Neutrophil (primary cell): ENCODE measurements around the gene VWDE.

Experiments
- H3K27ac ChIP-seq: fragments of 200-600 bp; sonication (generic); 2 replicates; pipeline ENCODE4 v1.5.1; 2016; ENCODE audit warnings: mild to moderate bottlenecking, moderate library complexity
- H3K27me3 ChIP-seq: fragments of 200-600 bp; sonication (generic); 2 replicates; pipeline ENCODE4 v1.6.0; 2016; ENCODE audit warnings: mild to moderate bottlenecking
- H3K36me3 ChIP-seq: fragments of 200-600 bp; sonication (generic); 2 replicates; pipeline ENCODE4 v1.5.1; 2017
- H3K4me1 ChIP-seq, 2 experiments: fragments of 200-600 bp in 1 of 2; sonication (generic) in 1 of 2; 1 replicate in 1 of 2; 2 replicates in 1 of 2; pipeline versions ENCODE4 v1.5.1 to v1.6.1; 2013 to 2016; ENCODE audit warnings: low read depth in 1 of 2, low read length in 1 of 2, mild to moderate bottlenecking in 1 of 2, moderate library complexity in 1 of 2; ENCODE audit not compliant: control insufficient read depth in 1 of 2, insufficient read depth in 1 of 2
- H3K4me3 ChIP-seq, 2 experiments: fragments of 200-600 bp in 1 of 2; sonication (generic) in 1 of 2; 1 replicate in 1 of 2; 2 replicates in 1 of 2; pipeline ENCODE4 v1.5.1; 2013 to 2016; ENCODE audit warnings: low read depth in 1 of 2, low read length in 1 of 2, mild to moderate bottlenecking in 1 of 2, moderate library complexity in 1 of 2
- H3K9me3 ChIP-seq: fragments of 200-600 bp; sonication (generic); 2 replicates; pipeline ENCODE4 v1.5.1; 2016
- TF ChIP-seq, protein P1 (sequence below): fragments of 200-600 bp; sonication (generic); IDR thresholded peaks from 2 replicates; pipeline ENCODE4 v1.5.1; 2016; ENCODE audit warnings: antibody characterized with exemption

VWDE gene

GRCh38 chr7:12370249-12370648 is 33.4 kb downstream of the VWDE start:
- H3K4me1 ChIP-seq = no peaks in the 10 kb centered on the region
- H3K36me3 ChIP-seq = no peaks in the 10 kb centered on the region
- TF ChIP-seq, protein P1, sequence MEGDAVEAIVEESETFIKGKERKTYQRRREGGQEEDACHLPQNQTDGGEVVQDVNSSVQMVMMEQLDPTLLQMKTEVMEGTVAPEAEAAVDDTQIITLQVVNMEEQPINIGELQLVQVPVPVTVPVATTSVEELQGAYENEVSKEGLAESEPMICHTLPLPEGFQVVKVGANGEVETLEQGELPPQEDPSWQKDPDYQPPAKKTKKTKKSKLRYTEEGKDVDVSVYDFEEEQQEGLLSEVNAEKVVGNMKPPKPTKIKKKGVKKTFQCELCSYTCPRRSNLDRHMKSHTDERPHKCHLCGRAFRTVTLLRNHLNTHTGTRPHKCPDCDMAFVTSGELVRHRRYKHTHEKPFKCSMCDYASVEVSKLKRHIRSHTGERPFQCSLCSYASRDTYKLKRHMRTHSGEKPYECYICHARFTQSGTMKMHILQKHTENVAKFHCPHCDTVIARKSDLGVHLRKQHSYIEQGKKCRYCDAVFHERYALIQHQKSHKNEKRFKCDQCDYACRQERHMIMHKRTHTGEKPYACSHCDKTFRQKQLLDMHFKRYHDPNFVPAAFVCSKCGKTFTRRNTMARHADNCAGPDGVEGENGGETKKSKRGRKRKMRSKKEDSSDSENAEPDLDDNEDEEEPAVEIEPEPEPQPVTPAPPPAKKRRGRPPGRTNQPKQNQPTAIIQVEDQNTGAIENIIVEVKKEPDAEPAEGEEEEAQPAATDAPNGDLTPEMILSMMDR = no peak
- H3K27ac ChIP-seq = no peak overlapping the region
- no peak overlapping the region for H3K4me3 ChIP-seq
- H3K9me3 ChIP-seq = no peaks in the 10 kb centered on the region
- H3K27me3 ChIP-seq = no peaks in the 10 kb centered on the region

DNA sequence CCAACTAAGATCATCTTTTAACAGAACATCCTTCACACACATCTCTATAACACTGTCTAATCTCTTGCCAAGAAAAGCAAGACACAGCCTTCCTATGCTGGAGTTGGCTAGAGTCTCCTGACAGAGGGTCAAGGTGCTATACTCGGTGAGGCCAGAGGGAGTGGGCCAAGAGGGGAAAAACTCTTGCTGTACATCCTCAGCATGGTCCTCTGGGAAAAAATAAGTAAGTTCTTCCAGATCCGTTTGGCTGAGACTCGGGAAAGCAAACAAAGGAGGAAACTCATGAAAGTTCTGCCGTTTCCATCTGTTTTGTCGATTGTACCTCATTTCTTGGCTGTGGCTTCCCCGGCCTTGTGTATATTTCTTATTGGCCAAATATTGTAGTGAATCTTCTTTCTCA is 33.9 kb downstream of the VWDE start:
- no peak overlapping the region for H3K27ac ChIP-seq
- H3K36me3 ChIP-seq = no peaks in the 10 kb centered on the region
- H3K4me1 ChIP-seq = no peaks in the 10 kb centered on the region
- no peak overlapping the region for H3K4me3 ChIP-seq
- TF ChIP-seq, protein P1 = no peak
- H3K27me3 ChIP-seq = no peaks in the 10 kb centered on the region
- H3K9me3 ChIP-seq = no peaks in the 10 kb centered on the region

- TF ChIP-seq, protein P1 = no peak
Observed at GRCh38 chr7:12369072-12369471, 34.6 kb downstream of the VWDE start.

GRCh38 chr7:12360948-12361347 is 42.7 kb downstream of the VWDE start:
- no peaks in the 10 kb centered on the region for H3K4me1 ChIP-seq
- no peak overlapping the region for H3K27ac ChIP-seq
- H3K9me3 ChIP-seq = no peaks in the 10 kb centered on the region
- H3K36me3 ChIP-seq = no peaks in the 10 kb centered on the region
- TF ChIP-seq, protein P1 = no peak
- H3K4me3 ChIP-seq = no peak overlapping the region
- no peaks in the 10 kb centered on the region for H3K27me3 ChIP-seq

More at GRCh38 chr7:12369072-12369471, 34.6 kb downstream of the VWDE start:
- H3K4me1 ChIP-seq = no peaks in the 10 kb centered on the region
- no peaks in the 10 kb centered on the region for H3K9me3 ChIP-seq
- H3K4me3 ChIP-seq = no peak overlapping the region
- no peak overlapping the region for H3K27ac ChIP-seq
- no peaks in the 10 kb centered on the region for H3K27me3 ChIP-seq
- H3K36me3 ChIP-seq = no peaks in the 10 kb centered on the region

DNA sequence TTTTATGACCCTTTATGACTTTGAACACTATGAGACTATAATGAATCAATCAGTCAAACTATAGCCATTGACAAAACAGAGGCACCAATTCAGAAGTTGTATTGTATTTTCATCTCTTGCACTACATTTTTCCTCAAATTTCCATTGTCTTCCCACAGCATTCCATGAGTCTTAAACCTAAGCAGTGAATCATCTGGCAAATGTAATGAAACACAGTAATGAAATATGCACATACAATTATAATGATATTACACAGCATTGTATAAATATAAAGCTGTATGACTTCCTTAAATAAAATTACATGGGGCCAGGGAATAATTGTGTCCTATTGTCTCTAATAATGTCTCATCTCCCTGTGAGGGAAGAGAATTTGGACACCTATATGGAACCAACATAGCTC is 45.0 kb downstream of the VWDE start:
- no peaks in the 10 kb centered on the region for H3K36me3 ChIP-seq
- no peak overlapping the region for H3K27ac ChIP-seq
- no peaks in the 10 kb centered on the region for H3K9me3 ChIP-seq
- no peaks in the 10 kb centered on the region for H3K4me1 ChIP-seq
- TF ChIP-seq, protein P1 = no peak
- no peaks in the 10 kb centered on the region for H3K27me3 ChIP-seq
- H3K4me3 ChIP-seq = no peak overlapping the region

- no peaks in the 10 kb centered on the region for H3K36me3 ChIP-seq
Observed at GRCh38 chr7:12357508-12357907, 46.2 kb downstream of the VWDE start.

More at GRCh38 chr7:12357508-12357907, 46.2 kb downstream of the VWDE start:
- H3K4me1 ChIP-seq = no peaks in the 10 kb centered on the region
- H3K9me3 ChIP-seq = no peaks in the 10 kb centered on the region
- H3K27me3 ChIP-seq = no peaks in the 10 kb centered on the region
- no peak overlapping the region for H3K4me3 ChIP-seq
- TF ChIP-seq, protein P1 = no peak
- no peak overlapping the region for H3K27ac ChIP-seq
